Nephron progenitor cell (in vitro differentiated cells): ENCODE measurements around the gene PLXNA4.

Experiments
- DNase-seq: peaks from one replicate; pipeline ENCODE4 v3.0.0; 2021
- H3K27ac Mint-ChIP-seq: 2 replicates; pipeline ENCODE4 v1.8.0; 2021; ENCODE audit warnings: mild to moderate bottlenecking, moderate library complexity, mixed read lengths
- H3K27me3 Mint-ChIP-seq: 2 replicates; pipeline ENCODE4 v1.8.0; 2021; ENCODE audit warnings: mild to moderate bottlenecking, low read depth, mixed read lengths; ENCODE audit not compliant: poor library complexity
- H3K36me3 Mint-ChIP-seq: 2 replicates; pipeline ENCODE4 v1.8.0; 2021; ENCODE audit warnings: low read depth, mixed read lengths
- H3K4me1 Mint-ChIP-seq: 2 replicates; pipeline ENCODE4 v1.8.0; 2021; ENCODE audit warnings: mixed read lengths
- H3K4me3 Mint-ChIP-seq: 2 replicates; pipeline ENCODE4 v1.8.0; 2021; ENCODE audit warnings: mild to moderate bottlenecking, moderate library complexity, mixed read lengths
- H3K9me3 Mint-ChIP-seq: 2 replicates; pipeline ENCODE4 v1.8.0; 2021; ENCODE audit warnings: mild to moderate bottlenecking, moderate library complexity, mixed read lengths
- TF ChIP-seq, protein P1 (sequence below): fragments of 200-600 bp; sonication (generic); IDR thresholded peaks from 2 replicates; pipeline ENCODE4 v1.5.0; 2021; ENCODE audit warnings: antibody characterized with exemption

Gene PLXNA4

DNA sequence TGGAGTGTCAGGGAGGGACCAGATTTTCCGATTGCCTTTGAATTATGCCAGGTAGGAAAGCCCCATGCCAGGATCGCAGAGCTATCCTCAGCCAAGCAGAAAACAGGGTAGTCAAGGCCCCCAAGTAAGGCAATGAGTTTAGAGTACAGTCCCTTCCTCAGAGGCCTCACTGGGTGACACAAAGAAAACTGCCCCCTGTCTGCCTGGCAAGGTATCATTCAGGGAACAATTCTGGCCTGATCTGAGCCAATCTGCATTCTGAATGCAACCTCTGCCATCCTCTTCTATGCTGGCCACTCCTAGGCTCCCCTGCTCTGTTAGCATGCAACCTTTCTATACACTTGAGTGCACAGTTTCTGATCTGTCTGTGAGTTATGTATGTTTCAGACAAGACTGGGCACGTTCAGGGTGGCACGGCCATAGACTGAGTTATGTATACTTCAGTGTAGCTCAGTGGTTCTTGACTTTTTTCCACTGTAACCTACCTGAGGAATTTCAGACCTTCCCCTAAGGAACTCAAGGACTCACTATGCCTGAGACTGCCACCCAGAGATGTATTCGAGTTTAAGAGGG is 336.8 kb downstream of the PLXNA4 start:
- Mint-ChIP-seq H3K9me3 (no peaks in the 10 kb centered on the region), H3K4me1 (peaks cover 10% of the 10 kb centered on the region), H3K36me3 (no peaks in the 10 kb centered on the region), H3K27me3 (peaks cover 23% of the 10 kb centered on the region), H3K4me3 (no peak overlapping the region), H3K27ac (no peak overlapping the region)
- TF ChIP-seq, protein P1, sequence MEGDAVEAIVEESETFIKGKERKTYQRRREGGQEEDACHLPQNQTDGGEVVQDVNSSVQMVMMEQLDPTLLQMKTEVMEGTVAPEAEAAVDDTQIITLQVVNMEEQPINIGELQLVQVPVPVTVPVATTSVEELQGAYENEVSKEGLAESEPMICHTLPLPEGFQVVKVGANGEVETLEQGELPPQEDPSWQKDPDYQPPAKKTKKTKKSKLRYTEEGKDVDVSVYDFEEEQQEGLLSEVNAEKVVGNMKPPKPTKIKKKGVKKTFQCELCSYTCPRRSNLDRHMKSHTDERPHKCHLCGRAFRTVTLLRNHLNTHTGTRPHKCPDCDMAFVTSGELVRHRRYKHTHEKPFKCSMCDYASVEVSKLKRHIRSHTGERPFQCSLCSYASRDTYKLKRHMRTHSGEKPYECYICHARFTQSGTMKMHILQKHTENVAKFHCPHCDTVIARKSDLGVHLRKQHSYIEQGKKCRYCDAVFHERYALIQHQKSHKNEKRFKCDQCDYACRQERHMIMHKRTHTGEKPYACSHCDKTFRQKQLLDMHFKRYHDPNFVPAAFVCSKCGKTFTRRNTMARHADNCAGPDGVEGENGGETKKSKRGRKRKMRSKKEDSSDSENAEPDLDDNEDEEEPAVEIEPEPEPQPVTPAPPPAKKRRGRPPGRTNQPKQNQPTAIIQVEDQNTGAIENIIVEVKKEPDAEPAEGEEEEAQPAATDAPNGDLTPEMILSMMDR = no peak
- DNase-seq = no peak

DNA sequence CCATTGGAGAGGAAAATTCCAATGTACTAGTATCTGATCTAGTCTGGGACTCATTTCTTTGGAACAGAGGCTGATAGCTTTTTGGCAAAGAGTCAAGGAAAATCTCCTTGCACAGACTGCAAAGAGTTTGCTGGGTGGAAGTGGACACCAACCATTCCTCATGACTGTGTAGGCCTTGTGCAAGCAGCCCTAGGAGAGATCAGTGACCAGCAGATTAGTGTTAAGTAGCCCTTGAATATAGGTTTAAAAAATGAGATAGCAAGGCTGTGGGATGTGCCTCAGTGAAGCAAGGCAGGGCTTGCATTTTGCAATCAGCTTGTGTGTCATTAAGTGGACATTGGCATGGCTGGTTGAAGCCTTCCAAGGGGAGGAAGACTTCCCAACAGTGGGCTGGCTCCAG is 341.6 kb downstream of the PLXNA4 start:
- H3K9me3 Mint-ChIP-seq = no peaks in the 10 kb centered on the region
- H3K27me3 Mint-ChIP-seq = peaks cover 33% of the 10 kb centered on the region
- H3K4me3 Mint-ChIP-seq = no peak overlapping the region
- H3K36me3 Mint-ChIP-seq = no peaks in the 10 kb centered on the region
- H3K27ac Mint-ChIP-seq = no peak overlapping the region
- TF ChIP-seq, protein P1 = no peak
- DNase-seq = no peak
- H3K4me1 Mint-ChIP-seq = peaks cover 26% of the 10 kb centered on the region

DNA sequence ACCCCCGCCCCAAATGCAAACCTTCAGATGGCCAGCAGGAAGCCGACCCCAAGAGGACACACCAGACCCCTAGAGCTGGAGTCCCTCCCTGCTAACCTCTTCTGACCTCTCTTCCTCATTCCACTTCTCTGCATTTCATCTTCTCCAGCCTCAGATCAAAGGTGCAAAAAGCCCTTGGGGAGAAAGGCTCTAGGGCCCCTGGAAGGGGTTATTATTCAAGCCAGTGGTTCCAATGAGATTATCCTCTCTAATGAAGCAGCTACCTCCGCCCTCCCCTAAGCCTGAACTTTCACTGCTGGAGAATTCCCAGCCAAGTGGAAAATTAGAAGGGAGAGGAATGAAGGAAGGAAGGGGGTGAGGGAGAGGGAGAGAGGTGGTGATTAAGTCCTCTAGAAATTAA is 343.9 kb downstream of the PLXNA4 start:
- Mint-ChIP-seq H3K4me3 (no peak overlapping the region), H3K4me1 (peaks cover 27% of the 10 kb centered on the region), H3K27me3 (peaks cover 50% of the 10 kb centered on the region), H3K9me3 (no peaks in the 10 kb centered on the region), H3K36me3 (no peaks in the 10 kb centered on the region), H3K27ac (no peak overlapping the region)
- DNase-seq = no peak
- TF ChIP-seq, protein P1 = no peak

DNA sequence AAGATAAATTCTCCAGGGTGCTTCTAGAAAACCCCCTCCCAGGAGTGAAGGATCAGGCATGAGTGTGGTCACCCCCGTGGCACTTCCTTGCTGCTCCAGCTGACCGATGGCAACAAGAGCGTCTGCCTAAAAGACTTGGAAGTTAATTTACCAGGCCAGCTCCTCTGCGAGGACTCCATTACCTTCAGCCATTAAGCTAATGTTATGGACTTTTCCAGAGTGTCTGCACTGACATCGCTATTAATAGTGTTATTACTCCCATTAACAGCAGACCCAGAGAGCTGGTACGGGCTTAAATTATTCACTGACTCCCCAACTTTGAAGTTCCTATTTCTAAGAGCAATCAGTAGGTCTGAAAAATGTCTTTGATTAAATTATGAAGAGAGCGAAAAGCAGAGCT is 345.8 kb downstream of the PLXNA4 start:
- Mint-ChIP-seq H3K27me3 (peaks cover 49% of the 10 kb centered on the region), H3K4me3 (no peak overlapping the region), H3K4me1 (peaks cover 38% of the 10 kb centered on the region), H3K9me3 (no peaks in the 10 kb centered on the region), H3K27ac (no peak overlapping the region), H3K36me3 (no peaks in the 10 kb centered on the region)
- DNase-seq = no peak
- TF ChIP-seq, protein P1 = no peak

DNA sequence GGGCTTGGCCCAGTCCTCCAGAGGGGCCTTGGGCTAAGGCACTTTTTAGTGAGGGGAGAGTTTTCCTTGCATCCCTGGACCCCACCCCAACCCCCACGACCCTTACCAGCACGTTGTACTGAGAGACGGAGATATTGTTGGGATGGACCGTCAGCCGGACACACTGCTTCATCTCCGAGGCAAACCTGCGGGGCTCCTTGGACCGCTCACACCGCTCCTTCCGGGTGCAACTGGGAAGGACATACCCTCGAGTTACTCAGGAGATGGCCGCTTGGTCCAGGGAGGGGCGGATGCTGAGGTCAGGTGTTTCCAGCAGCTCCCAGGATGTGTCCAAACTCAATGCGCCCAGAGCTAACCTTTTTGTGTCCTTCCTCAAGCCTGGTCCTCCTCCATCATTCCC is 348.0 kb downstream of the PLXNA4 start:
- Mint-ChIP-seq H3K36me3 (no peaks in the 10 kb centered on the region), H3K4me3 (no peak overlapping the region), H3K9me3 (no peaks in the 10 kb centered on the region), H3K27me3 (peaks cover 53% of the 10 kb centered on the region), H3K27ac (no peak overlapping the region), H3K4me1 (peaks cover 36% of the 10 kb centered on the region)
- no peak for DNase-seq
- TF ChIP-seq, protein P1 = no peak

DNA sequence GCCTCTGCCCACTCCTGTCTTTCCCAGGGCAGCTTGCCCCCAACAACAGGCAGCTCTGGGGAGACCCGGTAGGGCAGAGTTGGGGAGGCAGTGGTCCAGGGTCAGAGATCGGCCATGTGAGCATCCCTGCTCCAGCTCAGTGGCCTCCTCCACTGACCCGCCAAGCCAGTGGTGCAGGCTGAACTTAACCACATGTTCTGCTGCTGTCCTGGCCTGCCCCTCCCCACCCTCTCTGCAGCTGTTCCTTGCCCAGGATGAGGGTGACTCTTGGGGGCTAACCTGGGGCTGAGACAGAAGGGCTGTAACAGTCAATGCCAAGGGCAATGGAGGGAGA is 349.3 kb downstream of the PLXNA4 start:
- DNase-seq = no peak
- Mint-ChIP-seq H3K4me3 (no peak overlapping the region), H3K9me3 (no peaks in the 10 kb centered on the region), H3K27ac (no peak overlapping the region), H3K4me1 (peaks cover 24% of the 10 kb centered on the region), H3K36me3 (no peaks in the 10 kb centered on the region), H3K27me3 (peaks cover 52% of the 10 kb centered on the region)
- TF ChIP-seq, protein P1 = no peak
